NCI-H345 (cell line): ENCODE results near the gene CLEC4E.
"Not testable (repeated sequence)": the region's sequence is repeated elsewhere in the genome, so short reads cannot be mapped to it uniquely, and the experiment has no call there.

Source experiments
- DNase-seq: peaks from one replicate; lab custom pipeline; 2025; lab: John Stamatoyannopoulos, UW

The CLEC4E gene

GRCh38 chr12:8540831-8541230, at the start of gene CLEC4E:
Gene CLEC4E, minus strand, starts transcription at chr12:8540905. Its CDS starts 108 bp downstream, at chr12:8540797.
- not testable (repeated sequence) for DNase-seq

- DNase-seq = no peak
These were observed 49.0 kb upstream of the CLEC4E start for GRCh38 chr12:8589679-8590078.

DNA sequence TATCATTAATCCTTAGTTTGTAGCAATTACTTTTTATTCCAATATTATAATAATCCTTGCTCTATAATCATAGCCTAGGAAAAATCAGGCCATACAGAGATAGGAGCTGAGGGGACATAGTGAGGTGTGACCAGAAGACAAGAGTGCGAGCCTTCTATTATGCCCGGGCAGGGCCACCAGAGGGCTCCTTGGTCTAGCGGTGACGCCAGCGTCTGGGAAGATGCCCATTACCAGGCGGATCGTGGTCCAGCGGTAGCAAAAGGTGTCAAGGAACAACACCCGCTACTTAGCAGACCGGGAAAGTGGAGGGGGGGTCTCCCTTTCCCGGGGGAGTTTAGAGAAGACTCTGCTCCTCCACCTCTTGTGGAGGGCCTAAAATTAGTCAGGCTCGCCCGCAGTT, 43.8 kb upstream of the CLEC4E start:
- not testable (repeated sequence) for DNase-seq

- no peak for DNase-seq
These were observed 43.3 kb upstream of the CLEC4E start for GRCh38 chr12:8584004-8584403.

DNA sequence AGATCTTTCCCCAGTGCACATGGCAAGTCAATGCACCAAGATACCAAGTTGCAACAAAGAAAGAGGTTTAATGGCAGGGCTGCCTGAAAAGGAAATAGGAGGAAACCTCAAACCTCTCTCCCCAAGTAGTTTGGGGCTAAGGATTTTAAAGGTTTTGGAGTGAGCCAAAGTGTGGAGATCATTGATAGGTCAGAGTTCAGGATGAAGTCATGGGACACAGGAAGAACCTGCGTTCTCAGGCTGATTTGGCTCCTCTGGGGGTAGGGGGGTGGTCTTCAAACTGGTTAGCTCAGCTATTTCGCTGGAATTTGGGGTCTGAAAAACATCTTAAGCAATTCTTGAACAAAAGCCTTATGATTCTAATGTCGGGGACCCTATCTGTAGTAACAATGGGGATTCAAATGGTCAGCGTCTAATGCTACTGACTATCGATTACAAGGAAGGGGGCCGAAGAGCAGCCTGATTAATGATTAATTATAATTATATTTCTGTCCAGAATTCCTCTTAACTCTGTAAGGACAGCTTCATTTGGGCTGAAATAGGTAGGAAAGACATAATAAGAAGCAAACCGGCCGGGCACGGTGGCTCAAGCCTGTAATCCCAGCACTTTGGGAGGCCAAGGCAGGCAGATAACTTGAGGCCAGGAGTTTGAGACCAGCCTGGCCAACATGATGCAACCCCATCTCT, 40.5 kb upstream of the CLEC4E start:
- no peak for DNase-seq

GRCh38 chr12:8577879-8578278, 37.2 kb upstream of the CLEC4E start:
- no peak for DNase-seq

DNA sequence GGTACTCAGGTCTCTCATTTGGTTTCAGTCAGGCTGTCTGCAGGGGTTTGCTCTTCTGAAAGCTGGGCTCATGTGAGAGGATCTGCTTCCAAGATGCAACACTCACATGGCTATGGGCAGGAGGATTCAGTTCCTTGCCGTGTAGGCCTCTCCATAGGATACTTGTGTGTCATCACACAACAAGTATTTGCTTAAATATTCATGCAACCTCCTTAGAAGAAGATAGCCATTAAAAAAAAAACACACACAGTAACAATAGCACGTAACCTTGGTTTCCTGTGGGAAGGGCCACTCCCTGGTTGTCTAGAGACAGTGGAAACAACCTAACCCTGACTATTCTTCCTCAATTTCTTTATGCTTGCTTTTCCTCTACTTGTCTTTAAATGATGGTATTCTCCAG, 31.8 kb upstream of the CLEC4E start:
- DNase-seq = no peak

GRCh38 chr12:8566525-8566924, 25.8 kb upstream of the CLEC4E start:
- DNase-seq = no peak

- DNase-seq = not testable (repeated sequence)
These were observed 25.3 kb upstream of the CLEC4E start for GRCh38 chr12:8566052-8566451.

GRCh38 chr12:8564656-8565055, 24.0 kb upstream of the CLEC4E start:
- DNase-seq = no peak

DNA sequence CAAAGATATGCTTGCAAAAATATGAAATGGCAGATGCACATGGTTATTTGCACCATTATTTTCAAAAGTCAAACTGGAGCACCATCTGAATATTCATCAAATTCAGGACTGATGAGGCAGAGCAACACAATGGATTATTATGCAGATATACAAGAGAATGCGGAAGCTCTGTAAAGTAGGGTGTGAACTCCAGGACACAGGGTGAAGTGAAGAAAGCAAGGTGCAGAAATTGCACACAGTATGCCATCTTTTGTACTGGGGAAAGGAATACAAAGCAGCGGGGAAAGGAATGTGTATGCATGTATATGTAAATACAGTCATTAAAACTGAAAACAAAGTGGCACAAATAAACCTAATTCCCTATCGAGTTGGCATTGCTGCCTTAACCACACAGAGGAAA, 22.7 kb upstream of the CLEC4E start:
- no peak for DNase-seq

GRCh38 chr12:8562310-8562709, 21.6 kb upstream of the CLEC4E start:
- no peak for DNase-seq

DNA sequence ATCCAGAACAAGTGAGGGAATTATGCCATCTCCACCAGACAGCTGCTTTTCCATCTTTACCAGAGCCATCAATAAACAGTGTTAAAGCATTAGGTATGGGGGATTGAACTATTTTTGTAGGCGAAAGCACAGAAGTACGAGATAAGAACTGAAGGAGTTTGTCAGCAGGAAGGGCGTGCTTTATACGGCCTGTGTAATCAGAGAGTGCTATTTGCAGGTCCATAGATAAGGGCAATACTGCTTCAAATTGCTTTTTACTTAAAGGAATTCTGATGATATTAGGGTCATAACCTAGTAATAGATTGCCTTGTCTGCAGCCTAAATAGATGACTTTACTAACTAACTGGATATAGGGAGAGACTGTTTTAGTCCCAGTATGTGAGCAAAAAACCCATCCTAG, 20.3 kb upstream of the CLEC4E start:
- DNase-seq = no peak

DNA sequence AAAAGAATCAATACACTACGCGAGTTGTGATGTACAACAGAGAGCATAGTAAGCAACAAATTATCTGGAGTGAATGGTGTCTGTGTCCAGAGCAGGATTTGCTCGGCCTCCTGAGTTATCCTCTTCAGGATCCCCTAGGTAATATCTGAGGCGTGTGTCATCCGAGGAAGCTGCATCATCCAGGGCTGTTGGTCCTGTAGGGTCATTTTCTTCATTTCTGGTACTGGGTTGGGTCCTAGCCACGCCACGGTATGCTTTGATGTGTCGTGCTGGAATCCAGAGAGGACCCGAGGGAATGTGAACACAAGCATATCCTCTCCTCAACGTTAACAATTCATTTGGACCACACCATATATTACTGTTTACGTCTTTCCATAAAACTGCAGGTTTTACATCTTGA, 19.0 kb upstream of the CLEC4E start:
- DNase-seq = no peak

- no peak for DNase-seq
These were observed 15.9 kb upstream of the CLEC4E start for GRCh38 chr12:8556531-8557097.

DNA sequence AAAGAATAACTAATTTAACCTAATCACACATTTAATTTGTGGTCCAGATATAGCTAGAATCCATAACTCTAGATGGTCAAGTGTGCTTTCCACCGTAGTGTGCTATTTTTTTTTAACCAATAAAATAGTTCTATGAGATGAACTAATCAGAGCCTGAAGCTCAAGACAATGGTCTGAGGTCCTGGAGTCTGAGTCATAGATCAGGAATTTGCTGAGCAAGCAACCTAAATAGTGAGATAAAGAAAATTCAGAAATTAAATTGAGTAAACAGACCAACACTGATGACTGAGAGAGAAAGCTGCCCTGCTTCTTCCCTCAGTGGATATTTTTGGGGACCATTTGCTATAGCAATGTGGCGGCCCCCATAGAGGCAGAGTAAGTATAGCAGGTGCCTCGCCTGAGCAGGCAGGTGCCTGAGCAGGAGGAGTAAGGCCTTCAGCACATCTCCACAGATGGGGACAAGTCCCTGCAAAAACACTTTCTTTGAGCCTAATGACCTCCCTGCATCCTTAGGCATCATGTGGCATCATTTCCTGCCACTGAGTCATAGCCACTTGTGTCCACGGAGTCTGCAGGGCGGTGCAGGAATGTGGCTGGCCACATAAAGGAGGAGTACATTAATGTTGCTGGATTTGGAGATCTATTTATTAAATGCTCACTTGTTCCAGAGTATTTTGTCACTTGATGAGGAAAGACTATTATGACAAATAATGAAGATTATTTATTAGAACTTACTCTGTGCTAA, 13.9 kb upstream of the CLEC4E start:
- no peak for DNase-seq

DNA sequence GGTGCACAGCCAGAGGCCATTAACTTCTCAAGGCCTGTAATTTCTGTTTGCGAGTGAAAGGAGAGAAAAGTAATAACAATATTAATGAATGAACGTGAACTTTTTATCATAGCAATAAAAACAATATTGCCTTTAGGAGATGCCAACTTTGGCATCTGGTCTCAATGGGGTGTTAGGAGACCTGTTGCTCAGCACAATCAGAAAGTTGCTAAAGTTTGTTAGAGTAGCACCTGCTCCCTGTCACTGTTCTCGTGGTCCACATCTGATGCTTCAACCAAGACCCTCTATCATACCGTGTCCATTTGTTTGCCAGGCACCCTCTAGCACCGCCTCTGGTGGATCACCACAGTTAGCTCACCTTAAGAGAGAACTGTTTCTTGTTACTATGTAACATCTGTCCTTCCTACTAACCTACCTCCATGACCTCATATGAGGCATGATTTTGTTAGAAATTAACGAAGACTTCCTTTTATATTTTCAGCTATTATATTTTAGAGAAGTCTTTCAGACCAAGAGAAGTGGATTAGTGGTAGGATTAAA, 12.5 kb upstream of the CLEC4E start:
- no peak for DNase-seq

DNA sequence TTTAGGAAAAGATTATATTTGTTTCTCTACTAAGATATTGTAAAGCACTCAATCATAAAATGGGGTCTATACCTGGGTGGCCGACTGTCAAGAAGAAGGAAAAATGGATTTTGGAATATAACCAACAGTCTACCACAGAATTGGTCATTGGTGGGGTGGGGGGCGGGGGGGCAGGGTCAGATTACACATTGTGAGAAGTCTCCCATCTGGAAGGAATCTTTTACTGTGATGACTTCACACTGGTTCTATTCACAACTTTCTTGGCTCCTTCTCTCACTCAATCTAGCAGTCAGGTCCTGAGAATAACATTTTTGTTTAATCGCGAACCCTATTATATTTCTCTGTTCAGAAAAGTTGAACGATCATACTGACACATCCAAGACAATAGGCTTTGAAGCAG, 8.7 kb upstream of the CLEC4E start:
- DNase-seq = no peak

DNA sequence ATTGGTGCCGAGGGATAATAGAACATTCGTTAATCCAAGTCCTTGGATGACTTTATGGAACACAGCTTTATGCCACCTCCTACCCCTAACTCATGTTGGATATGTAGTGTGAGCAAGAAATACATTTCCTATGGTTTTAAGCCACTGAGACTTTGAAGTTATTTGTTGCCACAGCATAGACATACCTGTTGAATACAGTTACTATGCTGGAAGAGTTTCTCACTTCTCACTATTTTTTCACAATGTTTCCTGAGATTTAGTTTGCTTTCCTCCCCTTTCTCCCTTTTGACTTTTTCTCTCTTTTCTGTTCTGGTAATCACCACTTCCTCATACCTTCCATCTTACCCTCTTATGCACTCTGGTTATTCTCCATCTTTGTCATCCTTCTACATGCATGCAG, 7.5 kb upstream of the CLEC4E start:
- DNase-seq = no peak

- no peak for DNase-seq
These were observed 6.9 kb upstream of the CLEC4E start for GRCh38 chr12:8547645-8548044.

- no peak for DNase-seq
These were observed 5.9 kb upstream of the CLEC4E start for GRCh38 chr12:8546591-8546990.

- DNase-seq = peak; percentile 64
These were observed 3.6 kb upstream of the CLEC4E start for GRCh38 chr12:8544295-8544694.

DNA sequence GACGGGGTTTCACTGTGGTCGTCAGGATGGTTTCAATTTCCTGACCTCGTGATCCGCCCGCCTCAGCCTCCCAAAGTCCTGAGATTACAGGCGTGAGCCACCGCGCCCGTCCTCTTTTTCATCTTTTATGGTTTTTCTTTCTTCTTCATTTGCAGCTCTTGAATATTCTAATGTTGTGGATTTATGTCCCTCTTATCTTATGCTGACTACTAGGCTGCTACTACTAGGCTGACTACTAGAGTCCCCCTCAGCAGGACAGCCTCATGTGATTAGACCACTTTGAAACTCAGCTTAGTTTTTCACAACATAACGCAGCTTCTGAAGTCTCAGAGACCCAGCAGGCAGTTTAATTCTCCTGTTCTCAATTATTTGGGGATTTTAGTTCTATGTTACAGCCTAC, 857 bp upstream of the CLEC4E start:
- no peak for DNase-seq
